Mammary epithelial cell (primary cell): ENCODE data around the gene GRIN3A.

Source experiments
- EZH2 ChIP-seq: IDR thresholded peaks from 2 replicates; pipeline ENCODE4 v1.6.1; 2012; ENCODE audit warnings: low read length, inconsistent platforms, borderline replicate concordance
- TF ChIP-seq, protein P1 (sequence below), 2 donors: IDR thresholded peaks in 1 of 2; conservative IDR thresholded peaks in 1 of 2; 2 replicates each; pipeline ENCODE4 v1.5.1; 2011 to 2012; ENCODE audit warnings: inconsistent platforms in 2 of 2, low read length in 2 of 2, mild to moderate bottlenecking in 2 of 2, control low read depth in 1 of 2, low read depth in 1 of 2; ENCODE audit not compliant: insufficient read depth in 1 of 2; ENCODE audit errors: extremely low read depth in 1 of 2

DNA sequence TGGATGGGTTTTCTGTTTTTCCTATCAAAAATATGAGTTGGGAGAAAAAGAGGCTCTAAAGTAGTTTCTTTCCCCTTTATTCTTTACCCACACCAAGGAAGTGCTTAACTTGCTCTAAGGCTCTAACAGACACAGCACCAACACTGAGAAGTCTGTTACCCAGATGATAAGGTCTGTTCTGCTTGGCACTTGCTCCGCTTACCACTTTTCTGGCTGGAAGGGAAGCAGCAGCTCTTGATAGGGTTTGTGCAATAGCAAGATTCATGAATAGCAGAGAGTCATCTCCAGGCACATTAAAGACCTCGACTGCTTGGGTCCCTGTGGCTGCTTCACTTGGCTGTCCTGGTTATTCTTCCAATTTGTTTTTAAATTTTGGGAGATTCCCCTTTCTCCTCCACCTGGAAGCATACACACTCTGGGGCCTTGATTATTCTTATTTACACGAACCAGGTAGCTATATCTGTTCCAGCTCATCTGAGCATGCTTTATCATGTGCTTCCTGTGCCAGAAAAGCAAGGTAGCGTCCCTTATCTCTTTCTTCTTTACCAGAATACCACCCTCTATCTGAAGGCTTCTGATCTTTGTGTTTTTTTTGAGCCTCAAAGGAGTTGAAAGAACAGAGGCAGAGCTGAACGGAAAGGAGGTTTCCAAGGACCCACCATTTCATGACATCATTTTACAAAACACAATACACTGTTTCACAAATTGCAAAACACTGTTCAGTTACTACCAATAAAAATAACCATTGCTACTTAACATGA lies 168.5 kb downstream of the GRIN3A start:
- TF ChIP-seq, protein P1, sequence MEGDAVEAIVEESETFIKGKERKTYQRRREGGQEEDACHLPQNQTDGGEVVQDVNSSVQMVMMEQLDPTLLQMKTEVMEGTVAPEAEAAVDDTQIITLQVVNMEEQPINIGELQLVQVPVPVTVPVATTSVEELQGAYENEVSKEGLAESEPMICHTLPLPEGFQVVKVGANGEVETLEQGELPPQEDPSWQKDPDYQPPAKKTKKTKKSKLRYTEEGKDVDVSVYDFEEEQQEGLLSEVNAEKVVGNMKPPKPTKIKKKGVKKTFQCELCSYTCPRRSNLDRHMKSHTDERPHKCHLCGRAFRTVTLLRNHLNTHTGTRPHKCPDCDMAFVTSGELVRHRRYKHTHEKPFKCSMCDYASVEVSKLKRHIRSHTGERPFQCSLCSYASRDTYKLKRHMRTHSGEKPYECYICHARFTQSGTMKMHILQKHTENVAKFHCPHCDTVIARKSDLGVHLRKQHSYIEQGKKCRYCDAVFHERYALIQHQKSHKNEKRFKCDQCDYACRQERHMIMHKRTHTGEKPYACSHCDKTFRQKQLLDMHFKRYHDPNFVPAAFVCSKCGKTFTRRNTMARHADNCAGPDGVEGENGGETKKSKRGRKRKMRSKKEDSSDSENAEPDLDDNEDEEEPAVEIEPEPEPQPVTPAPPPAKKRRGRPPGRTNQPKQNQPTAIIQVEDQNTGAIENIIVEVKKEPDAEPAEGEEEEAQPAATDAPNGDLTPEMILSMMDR (conservative IDR thresholded peaks at IDR 0.05 in 1 of 2, IDR thresholded peaks at IDR 0.05 in 1 of 2; ENCODE audit: extremely low read depth in 1 of 2, insufficient read depth in 1 of 2, low read depth in 1 of 2, low read length in 2 of 2) = no peak
- no peak for TF ChIP-seq EZH2
